ENCODE results near the gene TMEM131.
A peak's percentile ranks its signal among the peaks of the same experiment; 100 is the strongest.

TMEM131 gene

DNA sequence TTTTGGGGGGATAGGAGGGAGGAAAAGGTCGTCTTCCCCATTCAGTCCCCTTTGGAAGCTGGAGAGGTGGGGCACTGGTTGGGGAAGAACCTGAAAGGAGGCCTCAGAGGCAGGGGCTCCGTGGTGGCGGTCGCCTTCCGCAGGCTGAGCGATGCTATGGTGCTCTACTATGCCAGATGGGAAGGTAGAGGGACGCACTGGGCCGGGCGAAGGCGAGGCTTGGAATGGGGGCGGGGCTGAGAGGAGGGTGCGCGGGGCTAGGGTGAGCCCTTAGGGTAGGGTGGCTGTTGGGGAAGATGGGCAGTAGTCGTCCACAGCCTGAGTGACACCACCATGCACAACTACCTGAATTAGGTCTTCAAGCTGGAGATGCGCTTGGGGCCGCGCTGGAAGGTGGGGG lies 271.2 kb downstream of the TMEM131 start:
- DNase-seq (ENCODE audit: low read depth): no peak
- no peak overlapping the region for H3K4me3 ChIP-seq (replicated peaks; ENCODE audit: low read depth, low read length)
- no peak for TF ChIP-seq CTCF (IDR thresholded peaks at IDR 0.05; ENCODE audit: low read length, missing control alignments)

- no peak for TF ChIP-seq CTCF (IDR thresholded peaks at IDR 0.05; ENCODE audit: low read length, missing control alignments)
- no peak for DNase-seq (ENCODE audit: low read depth)
- no peak overlapping the region for H3K4me3 ChIP-seq (replicated peaks; ENCODE audit: low read depth, low read length)
Observed at GRCh38 chr2:97724073-97724410, 271.7 kb downstream of the TMEM131 start.

- no peak for TF ChIP-seq CTCF (IDR thresholded peaks at IDR 0.05; ENCODE audit: low read length, missing control alignments)
- H3K4me3 ChIP-seq (replicated peaks; ENCODE audit: low read depth, low read length): no peak overlapping the region
- DNase-seq (ENCODE audit: low read depth): no peak
Observed at GRCh38 chr2:97723156-97724072, 272.3 kb downstream of the TMEM131 start.

DNA sequence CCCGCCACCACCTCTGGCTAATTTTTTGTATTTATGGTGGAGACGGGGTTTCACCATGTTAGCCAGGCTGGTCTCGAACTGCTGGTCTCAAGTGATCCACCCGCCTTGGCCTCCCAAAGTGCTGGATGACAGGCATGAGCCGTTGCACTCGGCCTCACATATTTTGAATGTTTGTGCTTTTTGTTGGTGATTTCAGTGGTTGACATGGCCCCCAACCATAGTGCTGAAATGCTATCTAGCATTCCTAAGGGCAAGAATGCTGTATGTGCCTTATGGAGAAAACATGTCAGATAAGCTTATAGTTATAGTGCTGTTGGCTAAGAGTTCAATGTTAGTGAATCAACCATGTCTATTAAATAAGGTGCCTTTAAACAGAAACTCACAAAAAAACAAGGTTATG lies 273.5 kb downstream of the TMEM131 start:
- TF ChIP-seq CTCF (IDR thresholded peaks at IDR 0.05; ENCODE audit: low read length, missing control alignments): no peak
- peak; percentile 20 for DNase-seq (ENCODE audit: low read depth)

DNA sequence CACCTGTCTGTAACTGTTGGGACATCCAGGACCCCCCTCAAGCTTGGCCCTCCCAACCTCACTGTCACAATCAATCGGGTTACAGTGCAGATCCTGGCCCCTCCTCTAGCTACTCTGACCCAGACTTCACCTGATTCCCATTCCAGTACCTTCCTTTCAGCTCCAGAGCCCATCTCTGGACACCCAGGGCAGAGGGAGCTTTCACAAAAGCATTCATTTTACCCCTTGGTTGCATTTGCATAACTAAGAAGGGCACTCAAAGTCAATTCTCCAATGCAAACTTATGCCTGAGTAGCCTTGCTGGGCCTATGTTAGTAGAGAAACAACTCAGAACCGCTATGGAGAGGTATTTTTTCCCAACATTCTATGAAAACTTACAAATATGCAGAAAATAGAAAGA lies 275.0 kb downstream of the TMEM131 start:
- DNase-seq (ENCODE audit: low read depth): no peak
- no peak for TF ChIP-seq CTCF (IDR thresholded peaks at IDR 0.05; ENCODE audit: low read length, missing control alignments)
- H3K4me3 ChIP-seq (replicated peaks; ENCODE audit: low read depth, low read length): no peak overlapping the region

More for the DNA sequence above, 273.5 kb downstream of the TMEM131 start:
- no peak overlapping the region for H3K4me3 ChIP-seq (replicated peaks; ENCODE audit: low read depth, low read length)

DNA sequence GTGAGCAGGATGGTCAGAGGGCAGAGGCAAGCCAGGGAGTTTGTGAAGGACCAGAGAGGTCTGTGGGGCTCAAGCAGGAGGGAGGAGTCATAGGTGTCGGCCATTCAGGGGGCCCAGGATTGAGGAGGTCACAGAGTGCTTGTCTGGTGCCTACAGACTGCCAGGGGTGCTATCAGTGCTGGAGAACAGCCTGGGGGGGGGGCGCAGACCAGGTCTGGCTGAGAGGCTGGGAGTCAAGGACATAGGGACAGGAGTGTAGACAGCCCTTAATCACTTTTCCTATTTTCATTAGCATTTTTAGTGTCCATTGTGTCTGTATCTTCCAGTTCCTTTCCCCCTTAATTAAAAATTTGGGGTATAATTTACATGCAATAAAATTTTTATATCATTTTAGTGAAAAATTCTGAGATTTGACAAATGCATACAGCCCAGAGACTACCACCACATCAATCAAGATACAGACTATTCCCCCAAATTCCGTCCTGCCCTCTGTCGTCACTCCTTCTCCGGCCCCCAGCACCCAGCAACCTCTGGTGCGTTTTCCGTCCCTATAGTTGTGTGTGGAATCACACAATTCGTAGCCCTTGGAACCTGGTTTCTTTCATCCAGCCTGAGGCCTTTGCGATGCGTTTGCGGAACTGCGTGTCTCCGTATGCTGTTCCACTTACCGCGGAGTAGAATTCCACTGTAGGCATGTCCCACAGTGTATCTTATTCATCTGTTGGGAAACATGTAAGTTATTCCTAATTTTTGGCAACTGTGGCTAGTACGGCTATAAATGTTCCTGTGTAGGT lies 276.2 kb downstream of the TMEM131 start:
- no peak overlapping the region for H3K4me3 ChIP-seq (replicated peaks; ENCODE audit: low read depth, low read length)
- TF ChIP-seq CTCF (IDR thresholded peaks at IDR 0.05; ENCODE audit: low read length, missing control alignments): no peak
- DNase-seq (ENCODE audit: low read depth): no peak

Data from fibroblast of pulmonary artery (primary cell).